GM18951 (cell line): ENCODE results near the gene PRR16.

Experiments
- POLR2A ChIP-seq: IDR thresholded peaks from 4 replicates; pipeline ENCODE4 v1.6.1; 2011; ENCODE audit warnings: mild to moderate bottlenecking; ENCODE audit not compliant: insufficient read length, insufficient read depth; ENCODE audit errors: extremely low read depth
- in situ Hi-C: fragments of 300-500 bp; cut with MboI; formaldehyde crosslinking; loops from one replicate; pipeline ENCODE4 v1.12.0; 2022; ENCODE audit warnings: low sequenced_read_pairs, mixed read lengths, inconsistent platforms; ENCODE audit not compliant: unreplicated experiment

PRR16 gene

DNA sequence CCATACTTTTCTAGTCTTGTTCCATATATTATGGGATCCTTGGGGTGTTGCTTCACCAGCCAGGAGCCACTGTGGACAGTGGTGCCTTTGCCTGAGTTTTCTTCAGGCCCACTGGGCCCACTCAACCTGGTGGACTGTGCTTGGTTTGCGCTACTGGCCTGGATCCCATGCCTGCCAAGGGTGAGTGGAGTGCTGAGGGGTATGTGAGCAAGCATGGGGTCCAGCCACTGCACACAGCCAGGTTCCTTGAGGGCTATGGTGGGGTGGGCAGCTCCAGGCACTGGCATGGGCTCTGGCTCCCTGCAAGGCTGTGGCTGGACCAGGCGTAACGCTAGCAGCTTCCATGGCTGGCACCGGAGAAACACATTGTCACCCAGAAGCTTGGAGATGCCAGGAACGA, 13.2 kb upstream of the PRR16 start:
- no peak for TF ChIP-seq POLR2A
- in situ Hi-C loops: loop anchor here (25.0 kb wide), 1 partner anchor 989 kb away; the partner anchor contains the start of gene HSD17B4

DNA sequence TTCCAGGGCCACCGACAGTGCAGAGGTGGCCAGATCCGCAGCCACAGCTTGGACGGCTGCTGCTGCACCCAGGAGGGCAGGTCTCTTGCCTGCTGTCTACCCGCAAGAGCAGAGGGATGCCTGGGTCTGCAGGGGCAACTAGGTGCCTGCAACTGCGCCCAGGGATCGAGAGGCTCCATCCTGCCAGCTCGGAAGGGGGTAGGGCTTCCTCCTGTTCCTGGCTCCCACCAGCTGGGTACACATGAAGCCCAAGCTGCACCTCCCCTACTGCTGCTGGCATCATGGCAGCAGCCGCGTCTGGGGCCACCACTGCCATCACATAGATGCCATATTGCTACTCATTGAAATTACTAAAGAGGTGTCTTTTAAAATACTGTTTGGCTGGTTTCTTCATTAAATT, 12.7 kb upstream of the PRR16 start:
- in situ Hi-C loops: loop anchor here (25.0 kb wide), 1 partner anchor 989 kb away; the partner anchor contains the start of gene HSD17B4
- no peak for TF ChIP-seq POLR2A

DNA sequence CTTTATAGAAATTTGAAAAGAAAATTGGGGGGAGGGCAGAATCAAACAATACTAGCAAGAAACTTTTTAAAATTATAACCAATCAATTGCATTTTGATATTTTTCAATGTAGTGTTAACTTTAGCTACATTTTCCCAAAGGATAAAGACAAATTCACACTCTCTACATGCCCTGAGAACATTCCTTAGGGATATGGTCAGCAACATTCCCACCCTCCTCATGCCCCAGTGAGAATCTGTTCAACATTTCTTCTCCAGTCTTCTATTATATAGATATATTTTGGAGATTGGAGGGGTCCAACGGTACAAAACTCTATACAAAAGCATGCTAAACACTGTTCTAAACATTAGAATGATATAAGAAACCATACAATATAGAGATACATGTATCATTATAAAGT, 11.6 kb upstream of the PRR16 start:
- in situ Hi-C loops: loop anchor here (25.0 kb wide), 1 partner anchor 990 kb away; the partner anchor contains the start of gene HSD17B4
- TF ChIP-seq POLR2A: no peak

DNA sequence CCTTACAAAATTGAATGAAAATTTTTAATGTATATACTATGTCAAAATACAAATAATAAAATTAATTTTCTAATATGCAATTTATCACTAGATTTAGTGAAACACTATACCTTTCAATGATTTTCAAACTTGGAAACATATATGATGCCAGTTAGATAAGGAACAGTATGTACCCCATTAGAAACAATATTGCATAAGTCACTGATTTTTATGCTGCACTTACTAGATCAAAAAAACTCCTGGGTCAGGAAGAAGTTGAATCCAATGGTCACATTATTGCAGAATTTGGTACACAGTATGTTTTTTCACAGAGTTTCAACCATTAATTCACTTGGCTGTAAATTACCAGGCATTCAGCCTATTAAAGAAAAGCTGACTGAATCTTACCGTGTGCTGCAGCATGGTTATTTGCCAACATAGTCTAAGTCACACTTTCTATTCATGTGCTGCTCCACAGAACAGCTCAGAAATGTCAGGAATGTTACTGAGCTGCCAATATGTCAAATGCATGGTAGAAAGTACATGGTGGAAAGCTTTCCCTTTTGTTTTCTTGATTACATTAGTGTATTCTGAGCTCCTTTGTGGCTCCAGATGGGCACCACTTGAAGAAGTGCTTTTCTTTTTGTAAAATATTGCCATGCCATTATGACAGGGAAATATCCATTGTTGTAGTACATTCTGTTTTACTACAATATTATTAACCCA, 9.9 kb upstream of the PRR16 start:
- in situ Hi-C loops: loop anchor here (25.0 kb wide), 1 partner anchor 992 kb away; the partner anchor contains the start of gene HSD17B4
- no peak for TF ChIP-seq POLR2A

DNA sequence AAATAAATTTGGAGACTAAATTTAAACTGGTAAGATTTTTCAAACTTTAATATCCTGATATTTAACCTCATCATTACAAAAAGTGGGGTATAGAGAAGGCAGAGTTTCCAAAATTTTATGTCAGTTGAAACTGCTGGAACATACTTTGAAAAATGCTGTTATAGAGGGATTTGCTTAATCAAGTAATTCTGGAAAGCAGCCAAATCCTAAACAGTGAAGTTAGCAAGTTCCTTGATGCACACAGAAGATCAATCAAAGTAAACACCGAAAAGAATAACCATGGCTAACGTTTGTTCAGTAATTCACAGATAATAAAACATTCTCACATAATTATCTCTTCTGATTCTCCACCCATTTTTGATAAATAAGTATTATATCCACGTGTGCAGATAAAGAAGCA, 8.1 kb upstream of the PRR16 start:
- TF ChIP-seq POLR2A: no peak
- in situ Hi-C loops: loop anchor here (25.0 kb wide), 1 partner anchor 994 kb away; the partner anchor contains the start of gene HSD17B4

- in situ Hi-C loops: loop anchor here (25.0 kb wide), 1 partner anchor 996 kb away; the partner anchor contains the start of gene HSD17B4
- TF ChIP-seq POLR2A: no peak
Measured at GRCh38 chr5:120457839-120458507, 6.1 kb upstream of the PRR16 start.

GRCh38 chr5:120458508-120458847, 5.6 kb upstream of the PRR16 start:
- in situ Hi-C loops: loop anchor here (25.0 kb wide), 1 partner anchor 996 kb away; the partner anchor contains the start of gene HSD17B4

DNA sequence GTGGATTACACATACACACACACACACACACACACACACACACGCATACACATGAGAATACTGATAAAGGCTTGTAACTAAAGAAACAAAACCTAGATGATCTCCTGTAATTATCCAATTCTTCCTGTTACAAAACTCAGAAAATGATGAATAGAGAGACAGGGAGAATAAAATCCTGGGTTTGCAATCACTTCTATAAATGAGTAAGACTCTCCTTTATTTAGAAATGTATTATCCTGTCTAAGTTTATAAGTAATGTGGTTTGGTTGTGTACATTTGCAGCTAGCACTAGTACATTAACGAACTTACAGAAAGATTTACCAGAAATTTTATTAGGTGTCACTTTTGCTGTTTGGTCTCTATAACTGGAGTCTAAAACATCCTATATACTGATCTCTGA, 2.8 kb upstream of the PRR16 start:
- in situ Hi-C loops: loop anchor here (25.0 kb wide), 1 partner anchor 999 kb away; the partner anchor contains the start of gene HSD17B4
- no peak for TF ChIP-seq POLR2A

DNA sequence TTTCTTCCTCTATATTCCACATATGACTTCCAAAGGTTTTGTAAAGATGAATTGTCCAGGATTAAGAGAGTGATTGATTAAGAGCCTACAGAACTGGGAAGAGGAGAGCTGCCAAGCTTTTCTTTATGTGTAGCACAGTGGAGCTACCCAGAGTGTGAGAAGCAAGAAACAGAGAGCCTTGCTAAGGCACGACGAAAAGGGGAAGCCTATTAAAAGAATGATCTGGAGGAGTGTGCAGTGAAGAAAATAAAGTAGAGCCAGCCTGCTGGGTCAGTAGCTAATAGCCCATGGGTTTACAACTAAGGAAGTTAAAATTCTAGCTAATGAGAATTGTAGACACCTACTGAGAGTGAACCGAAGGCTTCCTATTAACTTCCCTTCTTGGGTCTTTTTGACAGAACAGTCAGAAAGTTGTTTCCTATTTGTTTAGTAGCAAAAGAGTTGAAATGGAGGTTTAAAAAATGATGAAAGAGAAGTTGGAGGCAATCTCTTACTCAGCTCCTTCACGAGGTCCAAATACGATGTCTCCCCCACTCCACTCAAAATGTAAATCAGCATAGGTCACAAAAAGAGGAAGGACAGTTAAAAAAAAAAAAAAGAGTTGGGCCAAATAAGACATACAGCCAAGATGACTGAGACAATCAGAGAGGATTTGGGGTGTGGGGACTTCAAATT, 957 bp upstream of the PRR16 start:
- no peak for TF ChIP-seq POLR2A
- in situ Hi-C loops: loop anchor here (25.0 kb wide), 1 partner anchor 1001 kb away; the partner anchor contains the start of gene HSD17B4

- in situ Hi-C loops: loop anchor here (25.0 kb wide), 1 partner anchor 1003 kb away; the partner anchor contains the start of gene HSD17B4
Measured at GRCh38 chr5:120464627-120465435, 731 bp downstream of the PRR16 start.

DNA sequence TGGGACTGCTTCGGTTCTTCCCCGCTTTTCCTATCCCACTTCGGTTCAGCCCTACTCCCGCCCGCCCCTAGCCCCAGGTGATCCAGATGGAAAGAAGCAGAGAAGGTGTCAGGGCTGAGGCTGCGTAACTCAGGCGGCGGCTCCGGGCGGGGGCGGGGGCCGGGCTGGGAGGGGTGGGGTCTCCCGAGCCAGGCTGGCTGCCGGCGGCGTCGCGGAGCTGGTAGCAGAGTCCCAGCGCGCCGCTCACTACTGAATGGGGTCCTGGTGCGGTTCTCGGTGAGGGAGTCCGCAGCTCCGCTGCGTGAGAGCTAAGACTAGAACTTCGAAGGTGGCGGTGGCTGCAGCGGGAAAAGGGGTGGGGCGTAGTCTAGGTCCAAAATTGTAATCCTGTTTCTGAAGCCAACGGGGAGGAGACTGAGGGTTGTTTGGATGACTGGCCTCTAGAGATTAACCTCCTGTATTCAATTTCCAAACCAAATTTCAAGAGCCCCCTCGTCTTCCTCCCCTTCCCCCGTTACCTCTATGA, 1.4 kb downstream of the PRR16 start:
- in situ Hi-C loops: loop anchor here (25.0 kb wide), 1 partner anchor 1003 kb away; the partner anchor contains the start of gene HSD17B4
- no peak for TF ChIP-seq POLR2A

More at GRCh38 chr5:120464627-120465435, 731 bp downstream of the PRR16 start:
- TF ChIP-seq POLR2A: no peak

DNA sequence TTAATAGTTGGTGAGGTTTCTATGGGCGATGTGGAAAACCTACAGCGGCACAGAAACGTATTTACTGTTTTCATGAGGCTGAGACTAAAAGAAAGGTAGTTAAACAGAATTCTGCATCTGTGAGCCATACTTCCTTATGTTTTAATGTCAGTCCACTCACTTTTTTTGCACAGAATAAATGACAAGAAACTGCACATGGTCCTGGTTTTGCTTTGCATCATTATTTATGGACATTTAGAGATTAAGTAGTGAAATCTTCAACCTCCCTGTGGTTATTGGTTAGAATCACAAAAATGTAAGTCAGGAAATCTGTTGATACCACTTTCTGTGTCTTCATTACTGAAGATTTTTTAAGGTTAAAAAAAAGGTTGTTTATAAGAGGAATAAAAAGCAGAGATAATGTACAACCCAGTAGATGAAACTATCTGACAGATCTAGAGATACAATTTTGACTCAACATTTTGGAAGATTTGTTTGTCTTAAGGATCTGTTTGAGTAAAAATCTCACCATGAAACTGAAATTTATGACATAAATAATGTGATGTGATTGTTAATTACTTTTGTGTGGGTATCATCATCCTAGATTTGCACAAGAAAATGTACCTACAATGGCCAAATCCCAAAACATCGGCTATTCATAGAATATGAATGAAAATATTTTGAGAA, 2.4 kb downstream of the PRR16 start:
- in situ Hi-C loops: loop anchor here (25.0 kb wide), 1 partner anchor 1004 kb away; the partner anchor contains the start of gene HSD17B4
- no peak for TF ChIP-seq POLR2A
